SU-DHL-6 (cell line): ENCODE results near the gene MGAT5.

ENCODE experiments used
- H2AFZ ChIP-seq: fragments of 200-600 bp; sonication (generic); 2 replicates; pipeline ENCODE4 v1.6.1; 2014; ENCODE audit warnings: low read depth, mild to moderate bottlenecking, moderate library complexity, mixed read lengths, antibody characterized with exemption, low read length; ENCODE audit not compliant: severe bottlenecking
- H3F3A ChIP-seq: fragments of 200-600 bp; shearing (Covaris generic); 2 replicates; pipeline ENCODE4 v1.6.0; 2016; ENCODE audit warnings: antibody characterized with exemption, mild to moderate bottlenecking; ENCODE audit not compliant: insufficient read depth
- H3K27ac ChIP-seq: fragments of 200-600 bp; sonication (generic); 2 replicates; pipeline ENCODE4 v1.5.1; 2016; ENCODE audit warnings: low read depth, mild to moderate bottlenecking, low read length, moderate library complexity, mixed read lengths
- H3K27me3 ChIP-seq: fragments of 200-600 bp; sonication (generic), shearing (Covaris generic); 2 replicates; pipeline ENCODE4 v1.6.0; 2014; ENCODE audit warnings: mild to moderate bottlenecking, low read length
- H3K36me3 ChIP-seq: fragments of 200-600 bp; sonication (generic); 2 replicates; pipeline ENCODE4 v1.6.1; 2014; ENCODE audit warnings: mild to moderate bottlenecking, low read length, mixed read lengths
- H3K4me2 ChIP-seq: fragments of 300-600, 200-600 bp; shearing (Covaris generic), sonication (generic); 2 replicates; pipeline ENCODE4 v1.6.0; 2014; ENCODE audit warnings: low read length, low read depth, mild to moderate bottlenecking; ENCODE audit not compliant: poor library complexity, severe bottlenecking
- H3K4me3 ChIP-seq: fragments of 200-600 bp; sonication (generic); 2 replicates; pipeline ENCODE4 v1.5.1; 2014; ENCODE audit warnings: antibody characterized with exemption, low read length, mild to moderate bottlenecking, mixed read lengths; ENCODE audit not compliant: insufficient read depth, poor library complexity, severe bottlenecking
- H3K79me2 ChIP-seq: fragments of 200-600 bp; sonication (generic); 2 replicates; pipeline ENCODE4 v1.6.1; 2014; ENCODE audit warnings: mild to moderate bottlenecking, low read length, moderate library complexity; ENCODE audit not compliant: insufficient read depth
- H3K9ac ChIP-seq: fragments of 200-600 bp; sonication (generic); 2 replicates; pipeline ENCODE4 v1.7.0; 2014; ENCODE audit warnings: mild to moderate bottlenecking, low read length
- H3K9me2 ChIP-seq: fragments of 200-600 bp; sonication (generic); replicated peaks from 2 replicates; pipeline ENCODE4 v1.6.1; 2014; ENCODE audit warnings: low read length; ENCODE audit not compliant: insufficient read depth
- H3K9me3 ChIP-seq: fragments of 200-600 bp; sonication (generic); 2 replicates; pipeline ENCODE4 v1.6.1; 2014; ENCODE audit warnings: low read length, mixed read lengths; ENCODE audit not compliant: insufficient read depth
- H4K20me1 ChIP-seq: fragments of 200-600 bp; sonication (generic); 2 replicates; pipeline ENCODE4 v1.6.1; 2014; ENCODE audit warnings: low read depth, mild to moderate bottlenecking, antibody characterized with exemption, low read length, moderate library complexity, mixed read lengths
- EZH2phosphoT487 ChIP-seq: fragments of 200-600 bp; sonication (generic), shearing (Covaris generic); conservative IDR thresholded peaks from 2 replicates; pipeline ENCODE4 v1.6.1; 2018; ENCODE audit warnings: mild to moderate bottlenecking, antibody characterized with exemption, low read length, moderate library complexity, mixed read lengths
- TF ChIP-seq, protein P1 (sequence below): fragments of 200-600 bp; sonication (generic); IDR thresholded peaks from one replicate; pipeline ENCODE4 v1.5.1; 2017; ENCODE audit warnings: antibody characterized with exemption, mild to moderate bottlenecking, low read length, moderate library complexity; ENCODE audit not compliant: insufficient read depth, poor library complexity, severe bottlenecking

MGAT5 gene

DNA sequence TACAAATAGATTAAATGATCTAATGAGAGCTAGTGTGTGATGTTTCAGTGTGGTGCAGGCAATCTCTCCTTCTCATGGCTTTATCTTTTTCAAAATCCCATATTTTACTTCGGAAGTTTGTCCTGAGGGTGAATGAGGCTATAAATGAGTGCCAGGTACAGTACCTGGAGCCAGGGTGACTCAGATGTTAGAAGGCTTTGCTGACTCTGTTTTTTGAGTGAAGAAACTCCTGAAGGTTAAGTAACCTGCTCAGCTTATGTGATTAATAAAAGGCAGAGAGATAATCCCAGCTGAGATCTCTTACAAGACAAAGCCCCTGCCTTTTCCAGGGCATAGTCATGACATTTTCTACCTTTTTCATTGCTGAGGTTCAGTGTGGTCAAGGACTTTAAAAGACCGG lies 52.6 kb downstream of the MGAT5 start:
- TF ChIP-seq, protein P1, sequence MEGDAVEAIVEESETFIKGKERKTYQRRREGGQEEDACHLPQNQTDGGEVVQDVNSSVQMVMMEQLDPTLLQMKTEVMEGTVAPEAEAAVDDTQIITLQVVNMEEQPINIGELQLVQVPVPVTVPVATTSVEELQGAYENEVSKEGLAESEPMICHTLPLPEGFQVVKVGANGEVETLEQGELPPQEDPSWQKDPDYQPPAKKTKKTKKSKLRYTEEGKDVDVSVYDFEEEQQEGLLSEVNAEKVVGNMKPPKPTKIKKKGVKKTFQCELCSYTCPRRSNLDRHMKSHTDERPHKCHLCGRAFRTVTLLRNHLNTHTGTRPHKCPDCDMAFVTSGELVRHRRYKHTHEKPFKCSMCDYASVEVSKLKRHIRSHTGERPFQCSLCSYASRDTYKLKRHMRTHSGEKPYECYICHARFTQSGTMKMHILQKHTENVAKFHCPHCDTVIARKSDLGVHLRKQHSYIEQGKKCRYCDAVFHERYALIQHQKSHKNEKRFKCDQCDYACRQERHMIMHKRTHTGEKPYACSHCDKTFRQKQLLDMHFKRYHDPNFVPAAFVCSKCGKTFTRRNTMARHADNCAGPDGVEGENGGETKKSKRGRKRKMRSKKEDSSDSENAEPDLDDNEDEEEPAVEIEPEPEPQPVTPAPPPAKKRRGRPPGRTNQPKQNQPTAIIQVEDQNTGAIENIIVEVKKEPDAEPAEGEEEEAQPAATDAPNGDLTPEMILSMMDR, result no peak
- TF ChIP-seq EZH2phosphoT487, result no peak
- Histone ChIP-seq H3F3A (no peaks in the 10 kb centered on the region), H3K27me3 (no peaks in the 10 kb centered on the region), H3K27ac (no peak overlapping the region), H3K4me3 (no peak overlapping the region), H3K79me2 (no peaks in the 10 kb centered on the region), H3K9me2 (no peaks in the 10 kb centered on the region), H3K9ac (no peak overlapping the region), H4K20me1 (no peaks in the 10 kb centered on the region), H3K9me3 (no peaks in the 10 kb centered on the region), H3K4me2 (no peak overlapping the region), H3K36me3 (0 out of 2 replicates have a peak, but pooled peaks cover 2% of the 10 kb centered on the region), H2AFZ (no peak overlapping the region)

DNA sequence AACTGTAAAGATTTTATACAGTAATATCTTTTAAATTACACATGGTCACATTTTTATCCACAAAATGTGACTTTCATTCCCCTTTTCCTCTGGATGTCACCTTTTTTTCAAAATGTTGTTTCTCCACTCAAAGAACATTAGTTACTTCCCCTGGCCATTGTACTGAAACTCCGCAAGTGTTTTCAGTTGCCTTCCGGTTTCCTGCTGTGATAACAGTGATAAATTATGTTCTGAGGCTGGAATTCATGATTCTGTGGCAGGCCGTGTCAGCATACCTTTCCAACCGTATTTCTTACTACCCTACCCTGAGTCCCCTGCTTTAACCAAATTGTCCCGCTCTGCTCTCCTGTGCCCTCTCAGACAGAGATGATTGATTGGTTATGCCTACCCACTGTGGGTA lies 53.5 kb downstream of the MGAT5 start:
- no peak for TF ChIP-seq EZH2phosphoT487
- TF ChIP-seq, protein P1, result no peak
- H3K4me3 ChIP-seq, result no peak overlapping the region
- no peak overlapping the region for H2AFZ ChIP-seq
- H3K27me3 ChIP-seq, result no peaks in the 10 kb centered on the region
- no peak overlapping the region for H3K27ac ChIP-seq
- H4K20me1 ChIP-seq, result no peaks in the 10 kb centered on the region
- H3K9me2 ChIP-seq, result no peaks in the 10 kb centered on the region
- H3K36me3 ChIP-seq, result 0 out of 2 replicates have a peak, but pooled peaks cover 2% of the 10 kb centered on the region
- H3K9ac ChIP-seq, result no peak overlapping the region
- H3K9me3 ChIP-seq, result no peaks in the 10 kb centered on the region
- no peaks in the 10 kb centered on the region for H3K79me2 ChIP-seq
- no peaks in the 10 kb centered on the region for H3F3A ChIP-seq
- no peak overlapping the region for H3K4me2 ChIP-seq

DNA sequence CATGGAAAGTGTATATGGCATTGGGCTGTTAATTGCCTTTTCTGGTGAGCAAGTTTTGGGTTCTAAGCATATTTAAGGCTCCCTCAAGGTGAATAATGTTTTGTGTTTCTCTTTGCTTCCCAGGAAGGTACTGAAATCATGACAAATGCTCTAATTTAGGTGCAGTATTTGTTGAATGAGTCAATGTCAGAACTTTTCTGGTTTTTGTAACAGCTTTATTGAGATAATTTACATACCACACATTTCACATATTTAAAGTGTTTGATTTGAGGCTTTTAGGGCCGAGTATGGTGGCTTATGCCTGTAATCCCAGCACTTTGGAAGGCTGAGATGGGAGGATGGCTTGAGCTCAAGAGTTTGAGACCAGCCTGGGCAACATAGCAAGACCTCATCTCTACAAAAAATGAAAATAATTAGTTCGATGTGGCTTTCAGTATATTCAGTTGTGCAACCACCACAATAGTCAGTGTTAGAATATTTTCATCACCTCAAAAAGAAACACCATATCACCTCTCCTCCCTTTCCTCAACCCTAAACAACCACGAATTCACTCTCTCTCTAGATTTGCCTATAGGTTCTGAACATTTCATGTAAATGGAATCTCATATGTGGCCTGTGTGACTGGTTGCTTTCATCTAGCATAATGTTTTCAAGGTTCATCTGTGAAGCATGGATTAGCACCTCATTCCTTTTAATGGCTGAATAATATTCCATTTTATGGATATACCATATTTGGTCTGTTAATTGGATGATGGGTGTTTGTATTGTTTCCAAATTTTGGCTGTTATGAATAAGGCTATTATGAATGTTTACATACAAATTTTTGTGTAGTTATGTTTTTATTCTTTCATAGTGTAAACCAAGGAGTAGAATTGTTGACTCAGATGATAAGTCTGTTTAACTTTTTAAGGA lies 54.9 kb downstream of the MGAT5 start:
- Histone ChIP-seq H4K20me1 (no peaks in the 10 kb centered on the region), H3K4me2 (no peak overlapping the region)

More for the DNA sequence above, 54.9 kb downstream of the MGAT5 start:
- Histone ChIP-seq H2AFZ (no peak overlapping the region), H3K4me3 (no peak overlapping the region), H3F3A (no peaks in the 10 kb centered on the region), H3K9me2 (no peaks in the 10 kb centered on the region), H3K27ac (no peak overlapping the region), H3K9me3 (no peaks in the 10 kb centered on the region), H3K36me3 (0 out of 2 replicates have a peak, but pooled peaks cover 2% of the 10 kb centered on the region), H3K9ac (no peak overlapping the region), H3K27me3 (no peaks in the 10 kb centered on the region), H3K79me2 (no peaks in the 10 kb centered on the region)
- TF ChIP-seq EZH2phosphoT487, result no peak
- TF ChIP-seq, protein P1, result no peak
